GM20431 (cell line): ENCODE data around the gene TMEM147.

Experiments used
- in situ Hi-C: fragments of 300-500 bp; cut with MseI, MboI; formaldehyde crosslinking; loops from one replicate; pipeline ENCODE4 v1.15.0; 2020; ENCODE audit warnings: low sequenced_read_pairs; ENCODE audit not compliant: unreplicated experiment

Gene TMEM147

GRCh38 chr19:35544110-35544802 lies 1.2 kb upstream of the TMEM147 start:
- in situ Hi-C loops: no loop called here

GRCh38 chr19:35545855-35546381 lies 492 bp downstream of the TMEM147 start:
- in situ Hi-C loops: no loop called here

- in situ Hi-C loops: no loop called here
Measured at GRCh38 chr19:35546532-35546931, 1.1 kb downstream of the TMEM147 start.

GRCh38 chr19:35549174-35549788 lies 3.9 kb downstream of the TMEM147 start:
- in situ Hi-C loops: no loop called here

- in situ Hi-C loops: no loop called here
Measured at GRCh38 chr19:35549879-35550523, 4.6 kb downstream of the TMEM147 start.

DNA sequence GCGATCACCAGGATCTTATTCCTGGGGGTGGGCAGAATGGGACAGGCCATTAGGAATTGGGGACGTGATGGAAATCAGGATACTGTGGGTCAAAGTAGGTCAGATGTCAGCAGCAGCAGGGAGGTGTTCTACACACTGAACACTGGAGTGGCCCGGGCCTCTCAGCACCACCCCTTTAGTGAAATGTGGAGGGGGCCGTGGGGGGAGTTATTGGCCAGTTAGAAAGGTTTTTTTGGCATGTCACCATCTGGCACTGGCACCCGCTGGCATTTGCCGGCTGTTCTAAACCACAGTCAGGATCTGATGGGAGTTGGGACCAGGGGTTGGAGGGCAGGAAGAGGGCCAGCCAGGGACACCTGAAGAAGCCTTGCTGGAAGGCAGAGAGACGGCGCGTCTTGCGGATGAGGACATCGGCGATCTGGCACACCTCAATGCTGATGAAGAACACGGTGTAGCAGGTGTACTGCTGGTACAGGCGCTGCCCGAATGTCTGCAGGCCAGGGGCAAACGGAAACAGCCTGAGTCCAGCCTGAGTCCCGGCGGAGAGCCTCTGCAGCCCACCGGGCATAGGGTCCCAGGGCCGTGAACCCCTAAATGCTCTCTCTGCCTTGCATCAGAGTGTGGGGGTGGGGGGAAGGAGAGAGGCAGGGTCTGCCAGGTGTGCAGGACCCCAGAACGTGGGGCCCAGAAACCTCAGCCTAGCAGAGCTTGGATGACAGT lies 5.8 kb downstream of the TMEM147 start:
- in situ Hi-C loops: no loop called here

DNA sequence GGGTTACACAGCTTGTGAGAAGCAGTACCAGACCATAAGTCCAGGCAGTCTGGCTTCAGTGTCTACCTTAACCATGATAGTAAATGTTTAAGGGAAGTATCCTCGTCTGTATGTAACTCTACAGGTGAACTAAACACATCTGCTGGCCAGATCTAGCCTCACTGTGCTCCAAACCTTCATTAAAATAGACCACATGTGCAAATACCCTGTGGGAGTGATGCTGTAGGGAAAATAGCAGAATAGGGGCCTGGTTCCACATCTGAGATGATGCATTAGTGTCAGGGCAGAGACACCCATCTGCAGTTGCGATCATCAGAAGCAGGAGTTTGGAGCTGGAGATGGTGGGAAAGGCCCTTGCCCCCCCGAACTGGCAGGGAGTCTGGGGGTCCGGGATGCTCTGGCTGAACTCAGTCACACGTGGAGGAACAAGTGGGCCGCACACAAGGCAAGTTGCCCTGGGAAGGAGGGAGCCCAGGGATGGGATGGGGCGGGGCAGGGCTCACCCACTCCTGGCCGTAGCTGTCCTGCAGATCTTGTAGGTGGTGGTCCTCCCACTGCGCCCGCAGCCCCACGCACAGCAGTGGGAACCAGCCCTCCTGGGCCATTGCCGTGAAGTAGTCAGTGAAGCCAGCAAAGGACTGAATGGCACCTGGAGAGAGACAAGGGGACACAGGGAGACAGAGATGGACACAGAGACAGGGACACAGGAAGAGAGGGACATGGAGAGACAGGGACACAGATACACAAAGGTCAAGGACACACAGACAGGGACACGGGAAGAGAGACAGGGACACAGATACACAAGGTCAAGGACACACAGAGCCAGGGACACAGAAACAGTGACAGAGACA lies 7.3 kb downstream of the TMEM147 start:
- in situ Hi-C loops: no loop called here

GRCh38 chr19:35553385-35554000 lies 8.1 kb downstream of the TMEM147 start:
- in situ Hi-C loops: no loop called here

- in situ Hi-C loops: no loop called here
Measured at GRCh38 chr19:35554076-35554475, 8.7 kb downstream of the TMEM147 start.

DNA sequence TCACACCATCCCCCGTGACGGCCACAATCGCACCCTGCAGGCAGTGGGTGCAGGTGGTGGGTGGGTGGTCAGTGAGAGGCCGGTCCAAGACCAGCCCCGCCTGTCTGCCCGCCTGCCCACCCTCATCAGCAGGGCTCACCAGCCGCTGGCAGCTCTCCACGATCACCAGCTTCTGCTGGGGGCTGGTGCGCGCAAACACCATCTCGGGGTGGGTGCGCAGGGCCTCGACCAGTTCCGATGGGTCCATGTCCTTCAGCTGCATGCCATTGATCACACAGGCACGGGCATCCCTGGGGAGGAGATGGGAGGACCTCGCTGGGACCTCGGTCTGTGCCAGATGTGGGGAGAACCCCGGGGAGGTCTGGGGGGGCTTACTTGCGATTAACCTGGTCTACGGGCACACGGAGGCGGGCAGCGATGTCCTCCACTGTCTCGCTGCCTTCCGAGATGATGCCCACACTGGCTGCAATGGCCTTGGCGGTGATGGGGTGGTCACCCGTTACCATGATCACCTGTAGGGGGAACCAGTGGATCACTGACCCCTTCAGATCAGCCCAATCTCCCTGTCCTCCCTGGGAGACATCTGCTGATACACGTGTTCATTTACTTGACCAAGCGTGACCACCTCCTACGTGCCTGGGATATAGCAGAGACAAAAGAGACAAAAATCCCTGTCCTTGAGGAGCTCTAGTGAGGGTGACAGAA lies 10.0 kb downstream of the TMEM147 start:
- in situ Hi-C loops: no loop called here

DNA sequence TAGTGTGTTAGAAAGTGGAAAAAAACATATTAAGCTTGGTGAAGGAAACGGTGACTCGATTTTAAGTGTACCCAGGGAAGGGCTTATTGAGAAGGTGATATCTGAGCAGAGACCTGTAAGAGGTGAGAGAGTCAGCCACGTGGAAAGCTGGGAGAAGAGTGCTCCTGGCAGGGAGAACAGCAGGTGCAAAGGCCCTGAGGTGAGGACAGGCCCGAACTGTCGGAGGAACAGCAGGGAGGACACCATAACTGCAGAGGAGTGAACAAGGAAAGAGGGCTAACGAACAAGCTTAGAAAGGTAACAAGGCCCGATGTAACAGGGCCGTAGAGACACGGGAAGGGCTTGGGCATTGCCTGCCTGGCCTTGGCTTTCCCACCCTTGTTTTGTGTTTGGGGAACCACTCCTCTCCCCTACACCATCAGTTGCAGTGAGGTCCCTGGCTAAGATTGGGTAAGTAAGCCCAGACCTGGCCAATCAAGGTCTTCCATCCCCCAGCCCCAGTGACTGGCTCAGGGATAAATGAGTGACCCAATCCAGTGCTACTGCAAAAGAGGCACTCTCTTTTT lies 10.7 kb downstream of the TMEM147 start:
- in situ Hi-C loops: no loop called here

DNA sequence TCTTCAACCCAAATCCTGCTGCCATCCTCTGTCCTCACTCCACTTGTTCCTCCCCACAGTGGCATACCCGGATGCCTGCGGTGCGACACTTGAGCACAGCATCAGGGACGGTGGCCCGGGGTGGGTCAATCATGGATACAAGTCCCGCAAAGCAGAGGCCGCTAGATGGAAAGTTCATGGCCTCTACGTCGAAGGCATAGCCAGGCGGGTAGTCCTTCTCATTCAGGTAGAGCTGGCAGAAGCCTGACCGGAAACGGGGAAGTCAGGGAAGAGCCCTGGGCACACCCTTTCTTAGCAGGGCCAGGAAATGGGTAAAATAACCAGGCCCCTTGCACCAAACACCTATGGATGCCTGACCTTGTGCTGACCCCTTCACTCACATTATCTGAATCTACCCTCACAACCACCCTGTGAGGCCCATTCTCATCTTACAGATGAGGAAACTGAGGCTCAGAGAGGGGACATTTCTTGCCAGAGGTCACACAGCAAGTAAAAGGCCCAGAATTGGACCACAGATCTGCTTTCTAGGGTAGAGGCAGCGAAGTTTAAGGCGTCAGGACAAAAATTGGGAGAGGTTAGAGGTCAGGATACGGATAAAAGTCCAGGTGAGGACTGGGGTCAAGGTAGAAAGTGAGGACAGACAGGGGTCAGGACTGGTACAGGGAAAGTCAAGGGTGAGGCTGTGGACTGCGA lies 11.6 kb downstream of the TMEM147 start:
- in situ Hi-C loops: no loop called here

- in situ Hi-C loops: no loop called here
Measured at GRCh38 chr19:35557539-35558399, 12.3 kb downstream of the TMEM147 start.

- in situ Hi-C loops: no loop called here
Measured at GRCh38 chr19:35558400-35559280, 13.2 kb downstream of the TMEM147 start.

DNA sequence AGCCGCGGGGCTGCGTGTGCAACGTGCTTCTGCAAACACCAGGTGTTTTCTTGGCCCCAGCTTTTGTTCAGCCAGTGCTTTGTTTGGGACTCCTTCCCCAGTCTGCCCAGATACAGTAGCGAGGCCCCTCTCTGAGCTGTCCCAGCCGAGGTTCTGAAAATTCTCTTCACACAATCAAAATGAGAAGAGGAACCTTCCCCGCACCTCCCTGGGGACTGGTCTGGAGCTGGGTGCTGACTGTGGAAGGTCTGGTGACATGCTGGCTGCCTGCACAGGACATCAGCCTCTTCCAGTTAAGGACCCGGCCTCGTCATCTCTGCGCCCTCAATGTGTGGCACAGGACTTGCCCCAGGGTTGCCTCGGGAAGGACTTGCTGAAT lies 13.8 kb downstream of the TMEM147 start:
- in situ Hi-C loops: no loop called here

- in situ Hi-C loops: no loop called here
Measured at GRCh38 chr19:35559781-35560180, 14.4 kb downstream of the TMEM147 start.
